Measurements from ENCODE around the gene POLR3H. TPM values are rescaled to one million over a fixed set of nuclear protein-coding genes. Genes with fewer than 3 reads are reported as not detected.

The POLR3H gene
- total and polyA plus RNA-seq, 8 donors, result 26.6 to 55.4 (median 31.2) TPM

GRCh38 chr22:41485033-41485432, 59.2 kb downstream of the POLR3H start:
- Histone ChIP-seq H3K4me3 (no peak overlapping the region), H3K9me3 (no peaks in the 10 kb centered on the region), H3K27me3 (no peaks in the 10 kb centered on the region), H3K4me1 (peaks cover 6 to 49% of the 10 kb centered on the region in 2 donors), H3K36me3 (no peaks in the 10 kb centered on the region), H3K27ac (no peak overlapping the region)
- no peak for TF ChIP-seq CTCF (IDR thresholded peaks at IDR 0.05)
- no peak for DNase-seq
- intact Hi-C loops (cut with DNase I), result no loop called here
- no peak for ATAC-seq

- peaks cover 13 to 61% of the 10 kb centered on the region in 2 donors for H3K4me1 ChIP-seq
- no peaks in the 10 kb centered on the region for H3K27me3 ChIP-seq
- no peak overlapping the region for H3K4me3 ChIP-seq
- peak overlapping the region; percentile 23 to 27 for H3K27ac ChIP-seq
- ATAC-seq, result no peak
- no peak for DNase-seq
- H3K36me3 ChIP-seq, result peaks cover 0 to 8% of the 10 kb centered on the region in 2 donors
- intact Hi-C loops (cut with DNase I), result no loop called here
- no peak for TF ChIP-seq CTCF (IDR thresholded peaks at IDR 0.05)
- H3K9me3 ChIP-seq, result no peaks in the 10 kb centered on the region
Measured at GRCh38 chr22:41482319-41482935, 61.8 kb downstream of the POLR3H start.

- ATAC-seq, result no peak
- H3K27ac ChIP-seq, result peak overlapping the region in 1 of 2 donors; percentile 26
- intact Hi-C loops (cut with DNase I), result no loop called here
Measured at GRCh38 chr22:41481925-41482318, 62.3 kb downstream of the POLR3H start.

GRCh38 chr22:41481131-41481830, 63.0 kb downstream of the POLR3H start:
- Histone ChIP-seq H3K4me1 (peaks cover 13 to 53% of the 10 kb centered on the region in 2 donors), H3K36me3 (peaks cover 0 to 11% of the 10 kb centered on the region in 2 donors), H3K9me3 (no peaks in the 10 kb centered on the region), H3K27me3 (no peaks in the 10 kb centered on the region), H3K27ac (peak overlapping the region in 1 of 2 donors; percentile 28), H3K4me3 (no peak overlapping the region)
- intact Hi-C loops (cut with DNase I), result no loop called here
- DNase-seq, result peak in 1 of 4 donors; percentile 38
- peak; percentile 56 for ATAC-seq
- no peak for TF ChIP-seq CTCF (IDR thresholded peaks at IDR 0.05)

More at GRCh38 chr22:41481925-41482318, 62.3 kb downstream of the POLR3H start:
- H3K9me3 ChIP-seq, result no peaks in the 10 kb centered on the region
- no peak overlapping the region for H3K4me3 ChIP-seq
- TF ChIP-seq CTCF (IDR thresholded peaks at IDR 0.05), result no peak
- no peak for DNase-seq
- H3K27me3 ChIP-seq, result no peaks in the 10 kb centered on the region
- H3K4me1 ChIP-seq, result peaks cover 13 to 56% of the 10 kb centered on the region in 2 donors
- peaks cover 0 to 11% of the 10 kb centered on the region in 2 donors for H3K36me3 ChIP-seq

- intact Hi-C loops (cut with DNase I), result no loop called here
- ATAC-seq, result no peak
- peaks cover 13 to 54% of the 10 kb centered on the region in 2 donors for H3K4me1 ChIP-seq
Measured at GRCh38 chr22:41480397-41480735, 63.9 kb downstream of the POLR3H start.

More at GRCh38 chr22:41480397-41480735, 63.9 kb downstream of the POLR3H start:
- H3K9me3 ChIP-seq, result no peaks in the 10 kb centered on the region
- no peaks in the 10 kb centered on the region for H3K27me3 ChIP-seq
- TF ChIP-seq CTCF (IDR thresholded peaks at IDR 0.05), result no peak
- H3K4me3 ChIP-seq, result no peak overlapping the region
- H3K27ac ChIP-seq, result peak overlapping the region in 1 of 2 donors; percentile 28
- no peak for DNase-seq
- peaks cover 0 to 11% of the 10 kb centered on the region in 2 donors for H3K36me3 ChIP-seq
